A549 treated with Hydrocortisone at 1 μM for 4 hours (cell line): ENCODE data around the gene ZNF467. TPM values are rescaled to one million over a fixed set of nuclear protein-coding genes. Genes with fewer than 3 reads are reported as not detected.

ENCODE experiments used
- total RNA-seq: library from RNA; stranded (reverse); fragments of 200-300 nt; extraction: Qiagen RNA extraction; gene quantifications from 5 replicates; pipeline ENCODE4 v1.2.3, GENCODE V29; 2022

ZNF467 gene
- total RNA-seq: 1.0 to 1.5 TPM (median 1.3 TPM) in 5 replicates

GRCh38 chr7:149773446-149774236 lies at the start of gene ZNF467:
TSS of gene ZNF467 (minus strand) at chr7:149773588. CDS start at chr7:149771032, 2,556 bp downstream.

Other genes with a start within 250 kb of the ZNF467 start
- gene ZNF862, start 64.8 kb upstream of the ZNF467 start, total RNA-seq: 2.3 to 3.4 TPM (median 2.7 TPM) in 5 replicates
- gene ATP6V0E2, start 100.4 kb upstream of the ZNF467 start, total RNA-seq: 54.5 to 61.2 TPM (median 58.8 TPM) in 5 replicates